Activated CD8-positive, alpha-beta memory T cell treated with anti-CD3 and anti-CD28 coated beads, Interleukin-2, amount 50 U/mL, for 1 hour (primary cell): ENCODE data around the gene TFF3.

Source experiments
- DNase-seq: peaks from one replicate; pipeline ENCODE4 v3.0.0-alpha.2; 2020; ENCODE audit errors: extremely low read depth

Gene TFF3

DNA sequence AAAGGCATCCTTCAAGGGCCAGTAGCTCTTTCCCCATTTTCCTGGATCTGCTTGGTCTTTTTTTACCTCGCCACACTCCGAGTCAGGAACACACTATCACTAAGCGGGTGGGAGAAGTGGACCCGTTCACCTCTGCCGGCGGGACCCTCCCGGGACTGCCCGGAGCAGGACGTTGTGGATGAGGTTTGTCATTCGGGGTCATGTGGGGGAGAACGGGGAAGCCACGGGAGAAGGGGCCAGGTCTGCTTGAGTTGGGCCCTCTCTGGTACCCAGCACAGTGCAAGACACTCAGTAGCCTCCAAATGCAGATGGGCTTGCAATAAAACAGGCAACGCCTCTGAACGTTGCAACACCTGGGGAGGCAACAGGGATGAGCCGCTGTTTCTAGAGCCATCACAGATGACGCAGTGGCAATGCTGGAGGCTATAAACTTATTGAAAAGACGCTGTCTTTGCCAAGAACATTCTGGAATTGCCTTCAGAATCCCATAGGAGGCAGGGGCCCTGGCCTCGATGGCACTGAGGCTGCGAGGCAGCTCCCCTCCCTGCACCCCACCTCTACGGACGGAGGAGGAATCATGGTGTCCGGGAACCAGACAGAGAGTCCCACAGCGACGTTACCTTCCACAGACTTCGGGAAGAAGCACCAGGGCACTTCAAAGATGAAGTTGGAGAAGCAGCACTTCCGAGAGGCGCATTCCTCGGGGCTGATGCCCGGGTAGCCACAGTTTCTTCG is 31.8 kb upstream of the TFF3 start:
- no peak for DNase-seq

- DNase-seq: no peak
Observed at GRCh38 chr21:42346441-42346840, 31.2 kb upstream of the TFF3 start.

- DNase-seq: no peak
Observed at GRCh38 chr21:42344631-42345030, 29.4 kb upstream of the TFF3 start.

DNA sequence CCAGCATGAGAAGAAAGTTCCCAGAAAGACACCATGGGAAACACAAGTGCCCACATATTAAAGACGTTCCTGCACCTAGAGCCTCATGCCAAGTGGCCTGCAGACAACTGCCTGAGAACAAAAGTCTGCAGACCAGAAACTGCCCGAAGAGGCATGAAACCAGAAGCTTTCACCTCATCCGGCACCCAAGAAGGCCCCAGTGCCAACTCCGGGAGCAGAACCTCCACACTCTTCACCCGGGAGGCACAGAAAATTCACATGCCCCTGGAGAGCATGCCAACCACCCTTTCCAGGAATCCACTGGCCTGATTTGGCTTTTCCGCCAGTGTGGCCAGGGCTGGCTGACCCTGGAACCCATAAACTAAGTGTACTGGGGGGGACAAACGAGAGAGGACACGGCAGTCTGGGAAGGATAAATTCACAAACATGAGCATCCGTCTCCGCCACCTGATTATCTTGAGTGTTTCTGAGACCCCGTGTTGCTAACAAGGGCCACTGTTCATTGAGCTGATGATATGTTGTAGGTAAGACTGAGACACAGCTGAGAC is 28.8 kb upstream of the TFF3 start:
- no peak for DNase-seq

DNA sequence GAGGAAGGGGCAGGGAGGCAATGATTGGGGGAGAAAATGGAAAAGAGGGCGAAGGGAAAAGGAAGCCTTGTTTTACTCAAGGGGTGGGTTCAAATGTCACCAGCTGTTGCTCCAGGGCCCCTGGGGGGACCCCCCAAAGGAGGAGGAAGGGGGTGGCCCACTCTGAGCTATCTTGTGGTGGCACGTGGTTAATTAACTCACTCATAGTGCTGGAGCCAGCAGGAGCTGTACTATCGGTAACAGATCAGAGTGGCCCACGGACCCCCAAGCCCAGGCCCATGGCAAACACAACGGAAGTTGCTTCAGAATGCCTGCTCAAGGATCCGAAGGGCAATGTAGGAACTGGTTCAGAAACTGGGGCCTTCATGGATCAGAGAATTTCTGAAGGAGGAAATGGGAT is 28.3 kb upstream of the TFF3 start:
- DNase-seq: no peak

DNA sequence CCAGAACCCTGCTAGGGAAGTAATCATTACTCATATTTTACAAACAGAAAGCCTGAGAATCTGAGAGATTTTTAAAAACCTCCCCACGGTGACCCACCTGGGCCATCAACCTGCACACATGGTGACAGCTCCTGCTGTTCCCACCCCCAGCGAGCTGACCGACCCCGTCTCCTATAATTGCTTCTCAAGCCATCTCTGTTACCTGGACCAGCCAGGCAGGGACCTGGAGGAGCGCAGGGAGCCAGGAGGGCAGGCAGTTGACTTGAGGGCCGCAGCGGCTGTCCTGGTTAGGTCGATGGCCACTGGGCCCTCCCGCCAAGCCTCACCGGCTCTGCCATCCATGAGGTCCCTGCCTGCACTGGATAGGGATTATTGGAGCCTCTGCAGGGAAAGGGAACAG is 27.9 kb upstream of the TFF3 start:
- DNase-seq: no peak

DNA sequence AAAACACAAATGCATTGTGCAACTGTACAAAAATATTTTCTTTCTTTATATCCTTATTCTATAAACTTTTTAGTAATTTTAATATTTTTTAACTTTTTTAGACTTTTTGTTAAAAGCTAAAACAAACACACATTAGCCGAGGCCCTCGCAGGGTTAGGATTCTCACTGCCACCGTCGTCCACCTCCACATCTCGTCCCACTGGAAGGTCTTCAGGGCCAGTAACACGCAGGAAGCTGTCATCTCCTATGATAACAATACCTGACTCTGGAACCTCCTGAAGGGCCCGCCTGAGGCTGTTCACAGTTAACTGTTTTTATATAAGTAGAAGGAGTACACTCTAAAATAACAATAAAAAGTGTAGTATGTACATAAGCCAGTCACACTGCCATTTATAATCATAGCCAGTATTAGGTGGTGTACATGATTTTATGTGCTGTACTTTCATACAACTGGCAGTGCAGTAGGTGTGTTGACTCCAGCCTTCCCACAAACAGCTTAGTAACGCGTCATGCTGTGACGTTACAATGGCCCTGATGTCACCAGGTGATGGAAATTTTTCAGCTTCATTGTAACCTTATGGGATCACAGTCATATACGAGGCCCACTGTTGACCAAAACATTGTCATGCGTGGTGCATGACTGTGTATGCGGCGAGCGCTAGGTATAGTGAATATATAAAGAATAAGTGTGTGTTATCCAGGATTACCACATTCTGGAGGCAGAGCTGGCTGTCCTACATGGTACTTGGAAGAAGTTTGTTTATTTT is 26.8 kb upstream of the TFF3 start:
- no peak for DNase-seq

DNA sequence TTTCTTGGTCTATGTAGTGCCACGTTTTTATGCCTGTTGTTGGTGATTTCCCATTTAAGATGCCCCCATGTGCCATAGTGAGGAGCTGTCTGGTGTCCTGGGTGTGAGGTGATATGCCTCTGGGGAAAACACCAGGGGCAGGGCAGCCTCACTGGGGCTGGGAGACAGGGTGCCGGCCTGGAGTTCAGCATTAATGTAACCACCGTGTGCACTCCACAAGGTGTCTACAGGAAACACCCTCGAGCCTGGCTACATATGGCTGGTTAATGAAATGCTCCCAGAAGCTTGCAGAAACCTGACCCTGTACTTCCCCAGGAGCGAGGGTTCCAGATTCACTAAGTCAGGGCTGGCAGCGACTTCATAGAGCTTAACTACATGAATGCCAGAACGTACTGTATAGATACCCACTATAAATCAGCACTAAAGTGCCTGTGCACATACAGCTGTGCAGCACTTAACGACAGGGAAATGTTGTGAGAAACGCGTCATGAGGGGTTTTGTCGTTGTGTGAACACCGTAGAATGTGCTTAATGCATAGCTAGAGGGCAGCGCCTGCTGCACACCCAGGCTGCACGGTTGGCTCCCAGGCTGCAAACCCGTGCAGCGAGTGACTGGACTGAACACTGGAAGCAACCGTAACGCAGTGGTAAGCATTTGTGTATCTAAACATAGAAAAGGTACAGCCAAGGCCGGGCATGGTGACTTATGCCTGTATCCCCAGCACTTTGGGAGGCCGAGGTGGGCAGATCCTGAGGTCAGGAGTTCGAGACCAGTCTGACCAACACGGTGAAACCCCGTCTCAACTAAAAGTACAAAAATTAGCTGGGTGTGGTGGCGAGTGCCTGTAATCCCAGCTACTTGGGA is 25.2 kb upstream of the TFF3 start:
- DNase-seq: no peak

DNA sequence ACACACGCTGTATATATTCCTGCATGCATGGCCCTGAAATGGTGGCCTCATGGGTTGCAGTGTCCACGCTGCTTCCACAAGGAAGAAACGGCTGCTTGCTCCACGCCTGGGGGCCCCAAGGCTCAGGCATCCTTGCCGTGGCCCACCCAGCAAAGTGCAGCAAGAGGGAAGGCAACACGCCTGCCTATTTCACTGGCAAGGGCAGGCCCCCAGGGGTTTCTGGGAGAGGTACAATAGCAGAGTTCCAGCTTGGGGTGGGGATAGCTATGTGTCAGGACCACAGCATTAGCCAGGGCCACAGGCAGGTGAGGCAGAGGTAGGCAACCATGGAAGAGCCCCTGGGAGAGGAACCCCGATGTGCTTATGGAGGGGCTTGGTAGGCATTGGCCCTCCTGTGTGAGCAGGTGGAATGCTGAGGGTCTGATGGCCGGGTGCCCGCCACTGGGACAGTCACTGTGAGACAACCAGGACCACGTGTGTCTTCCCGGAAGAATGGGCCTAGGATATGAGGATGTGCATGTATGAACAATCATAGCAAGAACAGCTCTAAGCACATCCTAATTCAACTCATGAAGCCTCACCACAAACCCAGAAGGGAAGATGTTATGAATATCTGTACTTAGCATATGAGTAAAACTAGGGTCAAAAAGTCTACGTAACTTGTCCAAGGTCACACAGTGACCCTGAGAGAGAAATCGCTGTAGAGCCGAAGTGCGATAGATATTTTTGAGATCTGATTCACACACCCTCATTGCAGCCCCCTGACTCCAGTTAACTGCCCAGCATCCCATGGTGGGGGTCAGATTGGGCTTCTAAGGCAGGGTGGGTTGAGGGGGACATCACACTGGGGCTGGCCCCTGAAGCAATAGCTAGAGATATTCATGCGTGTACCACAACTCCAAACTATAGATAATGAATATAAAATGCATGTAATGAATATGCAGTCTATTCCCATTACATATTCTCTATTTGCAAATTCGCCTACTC is 23.8 kb upstream of the TFF3 start:
- DNase-seq: no peak

DNA sequence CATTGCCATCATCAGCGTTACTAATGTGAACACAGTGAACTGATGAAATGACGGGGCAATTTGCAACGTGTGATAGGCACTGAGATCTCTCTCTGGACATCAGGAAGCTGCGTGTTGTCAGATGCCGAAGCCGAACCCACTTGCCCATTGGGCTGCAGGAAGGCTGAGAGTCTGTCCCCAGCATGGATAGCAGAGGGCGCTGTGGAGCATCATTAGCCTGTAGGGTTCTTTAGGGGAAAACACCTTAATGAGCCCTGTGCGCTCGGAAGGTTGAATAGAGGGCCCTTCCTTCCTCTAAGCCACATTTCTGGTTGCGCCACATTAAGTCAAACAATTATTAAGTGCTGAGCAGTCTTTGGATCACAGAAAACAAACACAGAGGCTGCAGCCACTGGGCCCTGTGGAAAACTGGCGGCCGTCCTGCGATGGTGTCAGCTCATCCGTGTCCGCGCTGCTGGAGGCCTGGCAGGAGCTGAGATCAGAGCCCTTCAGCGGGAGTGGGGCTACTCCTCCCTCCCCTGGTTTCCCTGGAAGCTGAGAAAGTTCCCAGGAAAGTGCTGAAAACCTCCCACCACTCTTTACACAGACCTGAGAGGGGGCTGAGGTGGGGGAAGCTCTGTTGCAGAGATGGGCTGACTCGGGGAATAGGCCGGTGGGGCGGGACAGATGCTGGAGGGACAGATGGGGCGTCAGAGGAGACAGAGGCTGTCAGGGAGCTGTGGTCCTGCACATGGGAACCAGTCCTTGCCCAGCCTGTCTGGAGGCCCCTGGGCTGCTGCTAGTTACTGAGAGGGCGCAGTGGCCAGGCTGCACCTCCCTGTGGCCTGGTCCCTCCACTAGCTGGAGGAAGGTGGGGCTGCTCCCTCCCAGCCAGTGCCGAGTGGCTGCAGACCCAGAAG is 22.9 kb upstream of the TFF3 start:
- peak; percentile 66 for DNase-seq

GRCh38 chr21:42337276-42337675 is 22.1 kb upstream of the TFF3 start:
- no peak for DNase-seq

- DNase-seq: no peak
Observed at GRCh38 chr21:42336054-42336453, 20.8 kb upstream of the TFF3 start.

DNA sequence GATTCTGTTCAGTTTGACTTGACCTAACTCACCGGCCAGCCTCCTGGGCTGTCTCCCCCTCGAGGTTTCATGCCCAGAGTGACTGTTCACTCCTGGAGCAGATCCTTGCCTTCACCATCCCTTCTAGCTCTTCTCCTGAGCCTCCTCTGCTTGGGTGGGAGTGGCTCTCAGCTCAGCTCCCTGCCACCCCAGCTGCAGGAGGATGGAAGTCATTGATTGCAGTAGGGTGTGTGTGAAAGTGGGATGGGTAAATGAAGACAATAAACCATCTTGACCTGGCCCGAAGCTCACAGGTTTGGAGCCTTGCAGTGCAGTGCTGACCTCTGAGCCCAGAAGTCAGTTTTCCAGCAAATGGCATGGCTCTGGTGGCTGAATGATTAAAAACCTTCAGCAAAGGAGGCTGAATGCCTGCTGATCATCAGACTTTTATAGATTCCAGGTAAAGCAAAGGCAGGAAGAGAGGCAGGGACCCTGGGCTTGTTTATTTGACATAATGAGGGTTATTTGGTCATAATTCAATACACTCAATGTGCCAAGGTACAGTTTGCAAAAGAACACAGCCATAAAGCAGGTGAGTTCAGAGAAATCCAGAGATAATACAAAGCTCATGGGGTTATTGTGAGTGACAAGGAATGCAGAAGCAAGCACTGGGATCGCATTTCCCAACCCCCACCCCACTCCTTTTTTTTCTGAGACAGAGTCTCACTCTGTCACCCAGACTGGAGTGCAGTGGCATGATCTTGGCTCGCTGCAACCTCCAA is 17.5 kb upstream of the TFF3 start:
- DNase-seq: no peak

GRCh38 chr21:42331660-42332059 is 16.5 kb upstream of the TFF3 start:
- DNase-seq: no peak

DNA sequence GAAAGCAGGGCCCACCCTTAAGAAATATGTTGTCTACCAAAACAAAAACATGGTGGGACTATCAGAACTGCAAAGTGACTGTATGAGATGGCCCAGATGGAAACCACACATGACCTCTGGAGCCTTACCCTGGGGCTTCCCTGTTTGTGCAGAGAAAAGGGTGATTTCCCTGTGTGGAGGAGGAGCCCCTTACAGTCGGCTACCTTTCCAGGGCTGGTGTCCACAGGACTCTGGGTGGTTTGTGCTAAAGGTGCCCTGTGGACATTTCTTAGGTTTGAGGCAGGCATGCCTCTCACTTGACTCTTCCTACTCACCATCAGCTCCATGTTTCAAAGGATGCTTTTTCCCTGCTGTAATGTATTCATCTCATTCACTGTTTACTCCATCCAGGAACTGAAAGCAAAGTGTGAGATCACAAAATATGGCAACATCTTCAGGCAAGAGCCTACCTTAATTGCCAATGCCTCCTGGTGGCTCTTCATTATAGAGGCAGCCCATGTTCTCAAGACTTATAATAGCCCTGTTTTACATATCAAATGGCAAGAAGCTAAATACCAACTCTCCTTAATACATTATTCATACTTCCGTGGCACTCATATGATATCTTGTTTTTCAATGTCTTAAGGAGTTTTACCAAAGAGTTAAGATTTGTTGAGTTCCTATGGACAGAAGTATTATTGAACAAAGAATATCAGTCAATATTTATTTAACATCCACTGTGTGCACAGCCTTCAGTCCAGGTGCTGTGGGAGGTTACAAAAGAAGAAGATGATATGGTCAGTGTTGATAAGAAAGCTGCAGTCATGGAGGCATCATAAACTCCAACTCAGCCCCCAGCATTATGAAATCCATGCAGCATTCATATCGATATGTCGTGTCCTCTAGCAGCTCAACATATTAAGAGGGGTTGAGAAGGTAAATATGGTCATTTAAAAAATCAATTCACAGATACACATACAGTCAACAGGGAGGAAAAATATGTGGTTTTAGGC is 15.5 kb upstream of the TFF3 start:
- DNase-seq: no peak

DNA sequence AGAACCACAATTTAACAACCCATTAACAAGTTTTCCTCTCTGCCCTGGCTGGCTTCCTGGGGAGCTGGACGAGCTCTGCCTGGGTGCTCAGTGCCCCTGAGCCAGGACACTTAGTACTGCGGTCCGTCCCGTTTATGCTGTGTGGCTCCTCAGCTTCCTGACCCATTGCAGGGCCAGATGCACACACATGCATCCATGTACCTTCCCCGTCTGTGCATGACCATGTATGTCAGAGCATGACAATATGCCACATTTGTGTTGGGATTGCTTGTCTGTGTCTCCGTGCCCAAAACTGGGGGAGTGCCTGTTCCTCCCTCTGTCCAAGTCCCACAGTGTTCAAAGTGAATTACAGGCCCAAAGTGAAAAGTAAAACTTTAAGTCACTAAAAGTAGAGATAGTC is 9.7 kb upstream of the TFF3 start:
- no peak for DNase-seq

DNA sequence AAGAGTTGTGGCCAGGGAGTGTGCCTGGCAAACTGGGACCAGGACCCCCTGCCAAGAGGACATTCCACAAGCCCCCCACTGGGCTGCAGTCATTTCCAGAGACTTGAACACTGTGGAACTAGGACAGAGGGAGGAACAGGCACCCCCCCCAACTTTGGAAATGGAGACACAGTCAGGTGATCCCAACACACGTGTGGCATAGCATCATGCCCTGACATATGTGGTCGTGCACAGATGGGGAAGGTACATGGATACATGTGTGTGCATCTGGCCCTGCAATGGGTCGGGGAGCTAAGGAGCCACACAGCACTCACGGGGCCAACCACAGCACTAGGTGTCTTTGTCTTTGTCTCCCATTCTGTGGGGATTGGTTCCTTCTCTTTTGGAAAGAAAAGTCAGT is 6.6 kb upstream of the TFF3 start:
- no peak for DNase-seq

GRCh38 chr21:42321231-42321630 is 6.0 kb upstream of the TFF3 start:
- DNase-seq: no peak
